Psoas muscle (tissue), 8 donors: ENCODE measurements around the gene SLC2A8. TPM values are rescaled to one million over a fixed set of nuclear protein-coding genes. Genes with fewer than 3 reads are reported as not detected.

Source experiments
- ATAC-seq, 4 donors: fragments of 200-7000 bp; cut with Tn5 transposase; one replicate each; pipeline ENCODE4 v1.9.1; 2020; ENCODE audit warnings: moderate library complexity in 3 of 4, mild to moderate bottlenecking in 2 of 4
- DNase-seq, 2 donors: peaks; one replicate each; pipeline ENCODE4 v3.0.0-alpha.2; 2020
- H3K27ac ChIP-seq: fragments of 200-600 bp; one replicate; pipeline ENCODE4 v1.8.0; 2022
- H3K27me3 ChIP-seq, 3 donors: fragments of 200-600 bp in 1 of 3; one replicate each; pipeline versions ENCODE4 v1.6.1 to v1.8.0; 2013 to 2022; ENCODE audit warnings: low read length in 2 of 3, mild to moderate bottlenecking in 2 of 3, moderate library complexity in 1 of 3; ENCODE audit not compliant: insufficient read depth in 3 of 3
- H3K36me3 ChIP-seq, 2 donors: fragments of 200-600 bp in 1 of 2; one replicate each; pipeline versions ENCODE4 v1.6.1 to v1.8.0; 2013 to 2022; ENCODE audit warnings: low read depth in 1 of 2, mild to moderate bottlenecking in 1 of 2, moderate library complexity in 1 of 2; ENCODE audit not compliant: insufficient read depth in 1 of 2
- H3K4me1 ChIP-seq: fragments of 200-600 bp; one replicate; pipeline ENCODE4 v1.8.0; 2022
- H3K4me3 ChIP-seq: fragments of 200-600 bp; one replicate; pipeline ENCODE4 v1.8.0; 2022; ENCODE audit warnings: mild to moderate bottlenecking
- H3K9me3 ChIP-seq: fragments of 200-600 bp; one replicate; pipeline ENCODE4 v1.8.0; 2022
- CTCF ChIP-seq: fragments of 200-600 bp; IDR thresholded peaks from one replicate; pipeline ENCODE4 v1.8.0; 2022; ENCODE audit warnings: antibody characterized with exemption
- WGBS, 3 donors: extraction: QIAGEN DNeasy Blood & Tissue Kit; methylation state at CpG; one replicate each; pipeline versions ENCODE4 v1.1.6 to v1.1.7; 2013; 5-methylcytosine and 5-hydroxymethylcytosine counted together
- intact Hi-C, 2 donors: fragments of 100-400 bp; cut with DNase I; formaldehyde crosslinking; loops; one replicate each; pipeline versions ENCODE4 v1.11.0 to v1.14.2; 2022
- polyA plus RNA-seq, 3 donors: library from polyadenylated mRNA; stranded (reverse); fragments of 200-250 nt; gene quantifications; one replicate each; pipeline ENCODE4 v1.2.3, GENCODE V29; 2013
- total RNA-seq, 4 donors: library from RNA; stranded (reverse); fragmentation: NEBNext Ultra II Directional in 2 of 4; extraction: Animal tissue kit (Norgen Biotek cat#: 25700) in 2 of 4; gene quantifications; one replicate each; pipeline versions ENCODE4 v1.2.1 to v1.2.4, GENCODE V29; 2021 to 2023
- donor health status: healthy with polysubstance abuse.
- donor health status: DM: no; HTN: no; CAD: no; lungs with moderate emphysema.
- donor health status: Bipolar disorder and iron deficiency.
- donor health status: healthy.
- donor health status: DM: yes; HTN: yes; CAD: no.
- donor health status: DM: no; HTN: no; CAD: no.
- donor health status: DM: no; HTN: no; CAD: no.
- donor health status: DM: yes; HTN: yes; CAD: no.

The SLC2A8 gene
- total and polyA plus RNA-seq, 7 donors = 13.2 to 20.3 (median 16.3) TPM

- peaks cover 6 to 46% of the 10 kb centered on the region in 2 donors for H3K36me3 ChIP-seq
- peaks cover 29% of the 10 kb centered on the region for H3K4me1 ChIP-seq
- ATAC-seq (no peak), DNase-seq (no peak)
- peak overlapping the region; percentile 15 for H3K27ac ChIP-seq
- TF ChIP-seq CTCF = no peak
- intact Hi-C loops = no loop called here
- no peak overlapping the region for H3K4me3 ChIP-seq
- H3K27me3 ChIP-seq = no peaks in the 10 kb centered on the region
- 88 to 92% (median 89%) methylated on average over 3 of the region's 3 CpGs for whole genome bisulfite sequencing, 3 donors
- no peaks in the 10 kb centered on the region for H3K9me3 ChIP-seq
Observed at GRCh38 chr9:127428348-127428747, 31.4 kb downstream of the SLC2A8 start.

GRCh38 chr9:127430415-127430814 lies 33.4 kb downstream of the SLC2A8 start:
- H3K4me3 ChIP-seq = no peak overlapping the region
- intact Hi-C loops = no loop called here
- H3K9me3 ChIP-seq = no peaks in the 10 kb centered on the region
- TF ChIP-seq CTCF = no peak
- DNase-seq (no peak), ATAC-seq (no peak)
- 93 to 96% (median 94%) methylated on average over 8 of the region's 8 CpGs for WGBS, 3 donors
- H3K36me3 ChIP-seq = peaks cover 8 to 67% of the 10 kb centered on the region in 2 donors
- H3K27me3 ChIP-seq = no peaks in the 10 kb centered on the region
- peaks cover 23% of the 10 kb centered on the region for H3K4me1 ChIP-seq
- H3K27ac ChIP-seq = no peak overlapping the region

GRCh38 chr9:127437497-127438264 lies 40.7 kb downstream of the SLC2A8 start:
- no peak overlapping the region for H3K27ac ChIP-seq
- 85 to 90% (median 86%) methylated on average over 12 of the region's 12 CpGs for WGBS, 3 donors
- no peak for TF ChIP-seq CTCF
- no peaks in the 10 kb centered on the region for H3K27me3 ChIP-seq
- no peaks in the 10 kb centered on the region for H3K4me1 ChIP-seq
- H3K4me3 ChIP-seq = no peak overlapping the region
- DNase-seq (no peak), ATAC-seq (no peak)
- H3K9me3 ChIP-seq = no peaks in the 10 kb centered on the region
- peaks cover 12 to 100% of the 10 kb centered on the region in 2 donors for H3K36me3 ChIP-seq
- intact Hi-C loops = no loop called here

- intact Hi-C loops = no loop called here
Observed at GRCh38 chr9:127438394-127438793, 41.4 kb downstream of the SLC2A8 start.

More at GRCh38 chr9:127438394-127438793, 41.4 kb downstream of the SLC2A8 start:
- DNase-seq (no peak), ATAC-seq (no peak)
- Histone ChIP-seq H3K4me1 (no peaks in the 10 kb centered on the region), H3K27ac (no peak overlapping the region), H3K4me3 (no peak overlapping the region), H3K36me3 (peaks cover 12 to 100% of the 10 kb centered on the region in 2 donors), H3K9me3 (no peaks in the 10 kb centered on the region), H3K27me3 (no peaks in the 10 kb centered on the region)
- TF ChIP-seq CTCF = no peak
- WGBS, 3 donors = 93 to 95% (median 93%) methylated on average over 9 of the region's 9 CpGs
